Measurements from ENCODE around the gene HECTD3.

- TF ChIP-seq CTCF (IDR thresholded peaks at IDR 0.05; ENCODE audit: insufficient read depth, low read length, poor library complexity, severe bottlenecking) = no peak
- no peak for TF ChIP-seq EZH2phosphoT487 (conservative IDR thresholded peaks at IDR 0.05; ENCODE audit: low read length)
These were observed 3.8 kb downstream of the HECTD3 start for GRCh38 chr1:45007311-45007710.

All from SU-DHL-6 (cell line).